H1 (cell line): Measurements from ENCODE around the gene MC4R. TPM values are rescaled to one million over a fixed set of nuclear protein-coding genes. Genes with fewer than 3 reads are reported as not detected.

ENCODE experiments used
- CTCF ChIA-PET: fragments of 300-600 bp; sonication (Branson Sonifier 250); formaldehyde crosslinking; loops from one replicate; lab custom pipeline; 2021; ENCODE audit not compliant: partially characterized antibody; lab: Charles Lee
- POLR2A ChIA-PET: fragments of 300-600 bp; sonication (Branson Sonifier 250); formaldehyde crosslinking; loops from one replicate; lab custom pipeline; 2021; ENCODE audit warnings: inconsistent platforms; ENCODE audit not compliant: partially characterized antibody; lab: Charles Lee
- DNase-seq, 2 experiments: peaks; one replicate each; pipeline versions ENCODE4 v3.0.0 to v3.0.0-alpha.2; 2010 to 2022; ENCODE audit warnings: low spot score in 2 of 2, low read depth in 1 of 2, mixed read lengths in 1 of 2
- FAIRE-seq: peaks from 2 replicates; lab custom pipeline; 2011; peaks lifted over from hg19 to GRCh38; lab: Jason Lieb, UNC
- H2AFZ ChIP-seq: 2 replicates; pipeline ENCODE4 v1.8.1; 2012; ENCODE audit warnings: low read length, inconsistent platforms
- H2AK5ac ChIP-seq: 2 replicates; pipeline ENCODE4 v1.6.1; 2013; ENCODE audit warnings: low read depth, low read length
- H2BK120ac ChIP-seq: replicated peaks from 2 replicates; pipeline ENCODE3; 2013; ENCODE audit warnings: low read depth, low read length, inconsistent platforms
- H2BK12ac ChIP-seq: 2 replicates; pipeline ENCODE4 v1.6.1; 2013; ENCODE audit warnings: low read depth, low read length
- H2BK15ac ChIP-seq: 2 replicates; pipeline ENCODE4 v1.6.1; 2013; ENCODE audit warnings: low read length
- H2BK20ac ChIP-seq: 2 replicates; pipeline ENCODE4 v1.6.1; 2013; ENCODE audit warnings: low read length
- H2BK5ac ChIP-seq: 2 replicates; pipeline ENCODE4 v1.6.1; 2013; ENCODE audit warnings: low read depth, low read length
- H3K14ac ChIP-seq: 2 replicates; pipeline ENCODE4 v1.6.1; 2013; ENCODE audit warnings: inconsistent platforms; ENCODE audit not compliant: insufficient read length
- H3K18ac ChIP-seq: 2 replicates; pipeline ENCODE4 v1.6.1; 2013; ENCODE audit warnings: low read length; ENCODE audit errors: extremely low read depth
- H3K23ac ChIP-seq: 2 replicates; pipeline ENCODE4 v1.6.1; 2013; ENCODE audit warnings: inconsistent platforms; ENCODE audit not compliant: insufficient read length
- H3K23me2 ChIP-seq: 2 replicates; pipeline ENCODE4 v1.6.1; 2013; ENCODE audit warnings: low read depth, low read length
- H3K27ac ChIP-seq: 2 replicates; pipeline ENCODE4 v1.6.1; 2011; ENCODE audit warnings: low read depth, low read length, inconsistent platforms
- H3K27me3 ChIP-seq, 4 experiments: replicated peaks in 1 of 4; 1 replicate in 1 of 4; 2 replicates in 3 of 4; pipeline versions ENCODE4 v1.6.1 to v1.8.1; 2011 to 2013; ENCODE audit warnings: low read length in 3 of 4, mild to moderate bottlenecking in 3 of 4, inconsistent platforms in 2 of 4, mixed read lengths in 2 of 4, moderate library complexity in 1 of 4; ENCODE audit not compliant: control insufficient read depth in 3 of 4, insufficient read depth in 3 of 4; ENCODE audit errors: extremely low read depth in 1 of 4
- H3K36me3 ChIP-seq, 4 experiments: 2 replicates each; pipeline versions ENCODE4 v1.6.1 to v1.8.1; 2011 to 2013; ENCODE audit warnings: mild to moderate bottlenecking in 4 of 4, low read length in 3 of 4, moderate library complexity in 2 of 4, control low read depth in 1 of 4, inconsistent platforms in 1 of 4; ENCODE audit not compliant: insufficient read depth in 4 of 4, control insufficient read depth in 2 of 4
- H3K4ac ChIP-seq: replicated peaks from 2 replicates; pipeline ENCODE3; 2013; ENCODE audit warnings: low read length, low read depth, mixed read lengths, inconsistent platforms; ENCODE audit not compliant: insufficient read length
- H3K4me1 ChIP-seq, 4 experiments: replicated peaks in 1 of 4; 1 replicate in 1 of 4; 2 replicates in 3 of 4; pipeline versions ENCODE4 v1.6.1 to v1.8.1; 2011 to 2013; ENCODE audit warnings: low read length in 3 of 4, inconsistent platforms in 2 of 4, mixed read lengths in 1 of 4; ENCODE audit not compliant: insufficient read depth in 4 of 4, control insufficient read depth in 3 of 4
- H3K4me2 ChIP-seq, 2 experiments: 2 replicates each; pipeline versions ENCODE4 v1.6.1 to v1.8.1; 2011 to 2013; ENCODE audit warnings: low read depth in 2 of 2, low read length in 2 of 2, control low read depth in 1 of 2, inconsistent platforms in 1 of 2, mild to moderate bottlenecking in 1 of 2; ENCODE audit not compliant: insufficient read depth in 1 of 2
- H3K4me3 ChIP-seq, 4 experiments: fragments of 200-600, 300-600 bp in 1 of 4; sonication (generic), shearing (Covaris generic), sonication (Bioruptor Twin) in 1 of 4; 2 replicates each; pipeline versions ENCODE4 v1.5.1 to v1.8.1; 2011 to 2016; ENCODE audit warnings: low read length in 4 of 4, low read depth in 3 of 4, control low read depth in 2 of 4, inconsistent platforms in 2 of 4, mild to moderate bottlenecking in 2 of 4, mixed read lengths in 1 of 4, moderate library complexity in 1 of 4; ENCODE audit not compliant: insufficient read depth in 2 of 4; ENCODE audit errors: extremely low read depth in 1 of 4
- H3K56ac ChIP-seq: replicated peaks from 2 replicates; pipeline ENCODE3; 2013; ENCODE audit warnings: low read depth, mild to moderate bottlenecking, mixed read lengths, low read length, inconsistent platforms; ENCODE audit not compliant: insufficient read length
- H3K79me1 ChIP-seq: 2 replicates; pipeline ENCODE4 v1.6.1; 2013; ENCODE audit warnings: low read depth, low read length, control low read depth
- H3K79me2 ChIP-seq, 2 experiments: 2 replicates each; pipeline versions ENCODE4 v1.6.1 to v1.8.1; 2012 to 2013; ENCODE audit warnings: low read length in 2 of 2, mild to moderate bottlenecking in 2 of 2, inconsistent platforms in 1 of 2; ENCODE audit not compliant: insufficient read depth in 2 of 2, control insufficient read depth in 1 of 2
- H3K9ac ChIP-seq, 4 experiments: replicated peaks in 1 of 4; 1 replicate in 1 of 4; 2 replicates in 3 of 4; pipeline versions ENCODE4 v1.6.1 to v1.8.1; 2011 to 2013; ENCODE audit warnings: low read depth in 3 of 4, low read length in 3 of 4, control low read depth in 2 of 4, mild to moderate bottlenecking in 2 of 4, moderate library complexity in 2 of 4, inconsistent platforms in 1 of 4; ENCODE audit errors: extremely low read depth in 1 of 4
- H3K9me3 ChIP-seq, 2 experiments: 2 replicates each; pipeline versions ENCODE4 v1.6.1 to v1.8.1; 2012 to 2013; ENCODE audit warnings: mild to moderate bottlenecking in 2 of 2, moderate library complexity in 2 of 2, control low read depth in 1 of 2, inconsistent platforms in 1 of 2, low read depth in 1 of 2, low read length in 1 of 2, mixed read lengths in 1 of 2; ENCODE audit not compliant: insufficient read depth in 2 of 2
- H4K20me1 ChIP-seq, 2 experiments: replicated peaks in 1 of 2; 2 replicates each; pipeline versions ENCODE3 to v1.8.1; 2011 to 2013; ENCODE audit warnings: inconsistent platforms in 2 of 2, low read length in 2 of 2, mild to moderate bottlenecking in 1 of 2; ENCODE audit not compliant: insufficient read depth in 2 of 2, control insufficient read depth in 1 of 2
- H4K5ac ChIP-seq: 2 replicates; pipeline ENCODE4 v1.6.1; 2013; ENCODE audit warnings: low read length, low read depth, mixed read lengths, inconsistent platforms; ENCODE audit not compliant: insufficient read length
- H4K8ac ChIP-seq: 2 replicates; pipeline ENCODE4 v1.8.0; 2013; ENCODE audit warnings: mild to moderate bottlenecking, moderate library complexity, low read length, inconsistent platforms; ENCODE audit not compliant: insufficient read depth; ENCODE audit errors: extremely low read depth
- H4K91ac ChIP-seq: replicated peaks from 2 replicates; pipeline ENCODE3; 2013; ENCODE audit warnings: low read length, mixed read lengths, inconsistent platforms; ENCODE audit not compliant: insufficient read length
- CBX8 ChIP-seq: fragments of 300-800, 300-1000 bp; sonication (generic); IDR thresholded peaks from 2 replicates; pipeline ENCODE4 v1.7.1; 2016; ENCODE audit warnings: low read depth, low read length, borderline replicate concordance
- EP300 ChIP-seq, 2 experiments: IDR thresholded peaks; 1 replicate in 1 of 2; 2 replicates in 1 of 2; pipeline ENCODE4 v1.6.1; 2011 to 2012; ENCODE audit warnings: low read depth in 2 of 2, low read length in 2 of 2, mild to moderate bottlenecking in 2 of 2, borderline replicate concordance in 1 of 2, inconsistent platforms in 1 of 2, moderate library complexity in 1 of 2
- POLR2AphosphoS5 ChIP-seq: IDR thresholded peaks from 2 replicates; pipeline ENCODE4 v1.6.1; 2011; ENCODE audit warnings: low read depth, low read length
- TAF7 ChIP-seq: optimal IDR thresholded peaks from 2 replicates; pipeline ENCODE3; 2011; ENCODE audit warnings: low read depth, mild to moderate bottlenecking, inconsistent platforms, low read length, moderate library complexity, borderline replicate concordance
- WGBS, 2 experiments: shearing (Covaris generic) in 1 of 2; methylation state at CpG; one replicate each; pipeline versions ENCODE4 v1.1.6 to v1.1.7; 2013 to 2015; ENCODE audit warnings: low lambda C conversion rate in 2 of 2, mixed read lengths in 2 of 2, inconsistent platforms in 1 of 2, low coverage in 1 of 2, missing lambda C conversion rate in 1 of 2; ENCODE audit not compliant: insufficient replicate concordance in 2 of 2, insufficient coverage in 1 of 2, insufficient read length in 1 of 2; ENCODE audit errors: extremely low coverage in 1 of 2, missing lambda C conversion rate in 1 of 2; 5-methylcytosine and 5-hydroxymethylcytosine counted together
- polyA plus RNA-seq, 7 experiments: library from polyadenylated mRNA; depleted of rRNA in 3 of 7; stranded (reverse) in 5 of 7; unstranded in 2 of 7; fragments of >200 nt in 5 of 7; fragments of 200-250 nt in 2 of 7; gene quantifications; 1 replicate in 5 of 7; 2 replicates in 1 of 7; 4 replicates in 1 of 7; pipeline versions ENCODE4 v1.2.1 to v1.2.3, GENCODE V29; 2011 to 2013; ENCODE audit warnings: missing spikeins in 2 of 7, mixed read lengths in 2 of 7
- total RNA-seq: library from RNA; stranded (reverse); fragmentation: NEBNext Ultra II Directional; extraction: Animal tissue kit (Norgen Biotek cat#: 25700); gene quantifications from 2 replicates; pipeline ENCODE4 v1.2.1, GENCODE V29; 2021
- TF ChIP-seq, protein P1 (sequence below): IDR thresholded peaks from 2 replicates; pipeline ENCODE4 v1.6.1; 2011; ENCODE audit warnings: low read length, improper control_type of control experiment

Gene MC4R
- total and polyA plus RNA-seq, 2 of the 8 experiments (the other 6 are each of a cell fraction or from before 2014, with no cell fraction given), result 0.11 TPM; not detected in 1

DNA sequence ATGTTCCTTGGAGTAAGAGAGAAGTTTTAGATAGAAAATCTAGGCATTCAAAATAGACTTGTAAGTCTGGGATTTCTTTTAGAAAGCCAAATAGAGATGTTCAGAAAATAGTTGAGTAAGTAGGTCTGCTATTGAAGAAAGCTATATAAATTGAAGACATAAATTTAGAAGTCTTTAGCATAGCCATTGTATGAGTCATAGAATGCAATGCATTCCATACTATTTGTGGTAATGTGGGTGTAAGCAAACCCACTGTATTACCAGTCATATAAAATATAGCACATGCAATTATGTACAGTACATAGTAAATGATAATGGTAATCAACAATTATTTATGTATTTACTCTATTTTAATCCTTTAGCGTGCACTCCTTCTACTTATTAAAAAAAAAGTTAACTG is 14.1 kb downstream of the MC4R start:
- Histone ChIP-seq H3K4me1 (no peaks in the 10 kb centered on the region), H3K36me3 (no peaks in the 10 kb centered on the region), H3K4ac (no peak overlapping the region), H3K79me2 (no peaks in the 10 kb centered on the region), H3K27me3 (no peaks in the 10 kb centered on the region), H4K8ac (no peak overlapping the region), H4K91ac (no peak overlapping the region), H2BK5ac (no peak overlapping the region), H2BK15ac (no peak overlapping the region), H3K18ac (no peak overlapping the region), H2AK5ac (no peak overlapping the region), H2BK120ac (no peak overlapping the region), H3K14ac (no peak overlapping the region), H4K5ac (no peak overlapping the region), H2BK12ac (no peak overlapping the region), H4K20me1 (no peaks in the 10 kb centered on the region), H3K23me2 (no peaks in the 10 kb centered on the region), H3K23ac (no peak overlapping the region), H3K4me2 (no peak overlapping the region), H3K9ac (no peak overlapping the region), H3K27ac (no peak overlapping the region), H3K56ac (no peak overlapping the region), H3K9me3 (no peaks in the 10 kb centered on the region), H3K79me1 (no peaks in the 10 kb centered on the region), H2AFZ (no peak overlapping the region), H2BK20ac (no peak overlapping the region), H3K4me3 (no peak overlapping the region)
- 92% methylated on average over 1 of the region's 1 CpG; no CpG with 5 or more reads in 1 of the 2 experiments for WGBS, 2 experiments
- no peak for DNase-seq
- no peak for TF ChIP-seq EP300 (IDR thresholded peaks at IDR 0.05; ENCODE audit: borderline replicate concordance in 1 of 2, low read depth in 2 of 2, low read length in 2 of 2)
- no peak for TF ChIP-seq POLR2AphosphoS5
- no peak for TF ChIP-seq TAF7
- TF ChIP-seq CBX8, result no peak
- TF ChIP-seq, protein P1, sequence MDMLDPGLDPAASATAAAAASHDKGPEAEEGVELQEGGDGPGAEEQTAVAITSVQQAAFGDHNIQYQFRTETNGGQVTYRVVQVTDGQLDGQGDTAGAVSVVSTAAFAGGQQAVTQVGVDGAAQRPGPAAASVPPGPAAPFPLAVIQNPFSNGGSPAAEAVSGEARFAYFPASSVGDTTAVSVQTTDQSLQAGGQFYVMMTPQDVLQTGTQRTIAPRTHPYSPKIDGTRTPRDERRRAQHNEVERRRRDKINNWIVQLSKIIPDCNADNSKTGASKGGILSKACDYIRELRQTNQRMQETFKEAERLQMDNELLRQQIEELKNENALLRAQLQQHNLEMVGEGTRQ, result no peak
- no peak for FAIRE-seq
- ChIA-PET CTCF (no interaction called here), POLR2A (no interaction called here)
